Naive B cell (primary cell): ENCODE results near the gene RNF41. TPM values are rescaled to one million over a fixed set of nuclear protein-coding genes. Genes with fewer than 3 reads are reported as not detected.
"Not testable (repeated sequence)": the region's sequence is repeated elsewhere in the genome, so short reads cannot be mapped to it uniquely, and the experiment has no call there.

Experiments
- ATAC-seq, 2 donors: fragments of 150-1000 bp; cut with Tn5 transposase; 2 replicates each; pipeline ENCODE4 v1.10.0; 2021; ENCODE audit warnings: low read depth in 2 of 2, mild to moderate bottlenecking in 2 of 2, moderate library complexity in 2 of 2
- DNase-seq: peaks from one replicate; pipeline ENCODE4 v3.0.0; 2022
- H3K27ac Mint-ChIP-seq, 6 donors: one replicate each; pipeline ENCODE4 v1.8.0; 2020 to 2022; ENCODE audit warnings: mild to moderate bottlenecking in 6 of 6, mixed read lengths in 6 of 6, moderate library complexity in 5 of 6, inconsistent platforms in 2 of 6
- H3K27me3 Mint-ChIP-seq, 3 donors: one replicate each; pipeline ENCODE4 v1.8.0; 2021 to 2022; ENCODE audit warnings: mixed read lengths in 3 of 3, mild to moderate bottlenecking in 1 of 3
- H3K36me3 Mint-ChIP-seq, 2 donors: one replicate each; pipeline ENCODE4 v1.8.0; 2020 to 2022; ENCODE audit warnings: mixed read lengths in 2 of 2, inconsistent platforms in 1 of 2, mild to moderate bottlenecking in 1 of 2
- H3K4me1 Mint-ChIP-seq, 3 donors: one replicate each; pipeline ENCODE4 v1.8.0; 2020 to 2022; ENCODE audit warnings: mixed read lengths in 3 of 3, inconsistent platforms in 1 of 3, mild to moderate bottlenecking in 1 of 3, moderate library complexity in 1 of 3
- H3K4me3 Mint-ChIP-seq, 8 donors: one replicate each; pipeline ENCODE4 v1.8.0; 2020 to 2022; ENCODE audit warnings: mild to moderate bottlenecking in 8 of 8, mixed read lengths in 8 of 8, moderate library complexity in 8 of 8, inconsistent platforms in 2 of 8
- H3K9me3 Mint-ChIP-seq, 7 donors: one replicate each; pipeline ENCODE4 v1.8.0; 2020 to 2022; ENCODE audit warnings: mixed read lengths in 7 of 7, mild to moderate bottlenecking in 5 of 7, inconsistent platforms in 2 of 7, moderate library complexity in 1 of 7
- polyA plus RNA-seq, 6 donors: library from polyadenylated mRNA; unstranded; fragments of 300-500 nt; fragmentation: Illumina TruSeq; gene quantifications; one replicate each; pipeline ENCODE4 v1.2.3, GENCODE V29; 2021; ENCODE audit warnings: low read depth in 6 of 6

RNF41 gene
- polyA plus RNA-seq, 6 donors from 2014 or later, result 95.2 to 136 (median 109) TPM

DNA sequence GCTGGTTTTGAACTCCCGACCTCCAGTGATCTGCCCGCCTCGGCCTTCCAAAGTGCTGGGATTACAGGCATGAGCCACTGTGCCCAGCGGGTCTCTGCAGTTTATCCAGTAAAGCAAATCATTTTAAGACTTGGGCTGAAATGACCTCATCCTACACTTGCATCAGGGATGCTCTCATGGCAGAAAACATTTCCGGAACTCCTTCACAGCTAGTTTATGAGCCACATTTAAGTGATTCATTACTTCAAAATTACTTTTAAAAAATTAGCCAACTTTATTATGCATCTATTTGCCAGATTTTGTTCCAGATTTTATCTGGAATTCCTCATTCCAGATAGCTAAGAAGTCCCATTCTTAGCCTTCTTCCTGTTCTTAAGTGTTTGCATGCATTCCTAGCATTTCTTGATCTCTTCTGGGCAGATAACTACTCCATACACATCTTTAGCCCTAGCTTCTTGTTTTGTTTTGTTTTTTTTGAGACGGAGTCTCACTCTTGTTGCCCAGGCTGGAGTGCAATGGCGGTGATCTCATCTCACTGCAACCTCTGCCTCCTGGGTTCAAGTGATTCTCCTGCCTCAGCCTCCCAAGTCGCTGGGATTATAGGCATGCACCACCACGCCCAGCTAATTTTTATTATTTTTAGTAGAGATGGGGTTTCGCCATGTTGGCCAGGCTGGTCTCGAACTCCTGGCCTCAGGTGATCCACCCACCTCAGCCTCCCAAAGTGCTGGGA lies 24.7 kb downstream of the RNF41 start:
- H3K27me3 Mint-ChIP-seq, H3K36me3 Mint-ChIP-seq, ATAC-seq, DNase-seq, H3K9me3 Mint-ChIP-seq, H3K4me3 Mint-ChIP-seq: not testable (repeated sequence)
- Mint-ChIP-seq H3K27ac (peak overlapping the region in 1 of 6 donors; percentile 47), H3K4me1 (peaks cover 10 to 24% (median 19%) of the 10 kb centered on the region in 3 donors)

DNA sequence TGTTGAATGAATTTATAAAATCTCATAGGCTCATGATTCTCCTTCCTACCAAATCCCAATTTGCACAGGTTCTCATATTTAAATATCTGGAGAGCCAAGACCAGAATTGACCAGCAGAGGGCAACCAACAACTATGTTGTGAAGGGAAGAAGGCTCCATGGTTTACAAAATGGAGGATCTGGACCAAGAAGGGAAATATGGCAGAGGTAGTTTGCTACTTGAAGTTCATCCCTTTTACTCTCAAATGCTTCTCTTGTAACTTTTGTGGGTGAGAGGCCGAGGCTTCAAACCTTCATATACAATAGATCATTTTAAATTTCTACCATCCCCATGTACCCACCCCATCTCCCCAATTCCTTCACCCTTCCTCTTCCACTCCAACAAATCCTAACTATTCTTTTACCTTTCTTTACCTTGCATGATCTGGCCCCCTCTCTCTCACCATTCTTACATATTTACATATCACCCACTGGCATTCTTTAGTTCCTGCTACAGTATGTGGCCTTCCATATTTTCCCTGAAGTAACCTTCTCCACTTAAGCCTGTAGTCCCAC lies 28.6 kb downstream of the RNF41 start:
- peak; percentile 74 for DNase-seq
- no peaks in the 10 kb centered on the region for H3K36me3 Mint-ChIP-seq
- peaks cover 29 to 40% (median 35%) of the 10 kb centered on the region in 3 donors for H3K4me1 Mint-ChIP-seq
- no peaks in the 10 kb centered on the region for H3K27me3 Mint-ChIP-seq
- peak in 1 of 2 donors; percentile 20 for ATAC-seq
- peak overlapping the region in 3 of 8 donors; percentile 9 to 73 (median 13) for H3K4me3 Mint-ChIP-seq
- H3K9me3 Mint-ChIP-seq, result no peaks in the 10 kb centered on the region
- peak overlapping the region in 5 of 6 donors; percentile 22 to 94 (median 76) for H3K27ac Mint-ChIP-seq

DNA sequence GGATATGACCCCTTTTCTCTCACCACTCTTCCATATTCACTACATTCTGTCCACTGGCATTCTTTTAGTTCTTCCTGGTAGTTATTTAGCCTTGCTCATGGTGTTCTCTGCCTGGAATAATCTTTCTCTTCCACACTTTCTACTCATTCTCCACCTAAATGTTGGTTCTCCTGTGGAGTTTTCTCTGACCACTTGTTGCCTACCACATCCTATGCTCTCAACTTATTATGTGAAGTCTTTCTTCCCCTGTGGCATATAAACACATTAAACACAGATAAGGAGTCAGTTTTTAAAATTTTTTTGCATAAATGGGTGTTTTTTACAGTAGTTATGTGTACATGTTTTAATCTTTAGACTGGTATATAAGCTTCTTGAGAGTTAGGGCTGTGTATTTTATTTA lies 29.1 kb downstream of the RNF41 start:
- ATAC-seq, result no peak
- peak overlapping the region in 2 of 6 donors; percentile 17 to 87 for H3K27ac Mint-ChIP-seq
- peak overlapping the region in 2 of 8 donors; percentile 13 to 73 for H3K4me3 Mint-ChIP-seq

DNA sequence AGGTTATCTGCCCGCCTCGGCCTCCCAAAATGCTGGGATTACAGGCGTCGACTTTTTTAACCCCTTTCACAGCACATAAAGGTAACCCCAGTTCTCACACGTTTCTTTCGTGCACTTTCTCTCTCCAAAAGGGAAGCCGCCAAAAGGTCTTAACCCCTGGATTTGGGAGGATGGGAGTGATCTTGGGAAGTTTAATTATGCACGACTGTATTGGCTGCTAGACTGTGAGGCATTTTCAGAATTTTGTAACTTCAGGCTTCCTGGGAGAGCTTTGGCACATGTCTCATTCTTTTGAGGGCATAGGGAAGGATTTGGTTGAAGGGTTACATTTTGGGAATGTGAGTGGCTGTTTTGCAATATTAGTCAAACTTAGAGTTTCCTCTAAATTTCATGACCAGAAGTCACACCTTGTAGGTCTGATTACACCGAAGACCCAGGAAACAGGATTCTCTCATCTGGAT lies 31.0 kb downstream of the RNF41 start:
- DNase-seq, result no peak
- H3K4me1 Mint-ChIP-seq, result peaks cover 44 to 48% (median 46%) of the 10 kb centered on the region in 3 donors
- no peak for ATAC-seq
- no peaks in the 10 kb centered on the region for H3K9me3 Mint-ChIP-seq
- H3K4me3 Mint-ChIP-seq, result peak overlapping the region; percentile 88 to 99 (median 95)
- no peaks in the 10 kb centered on the region for H3K27me3 Mint-ChIP-seq
- peak overlapping the region; percentile 12 to 100 (median 98) for H3K27ac Mint-ChIP-seq
- H3K36me3 Mint-ChIP-seq, result no peaks in the 10 kb centered on the region

More for the DNA sequence above, 29.1 kb downstream of the RNF41 start:
- no peaks in the 10 kb centered on the region for H3K9me3 Mint-ChIP-seq
- H3K4me1 Mint-ChIP-seq, result peaks cover 35 to 42% (median 40%) of the 10 kb centered on the region in 3 donors
- H3K36me3 Mint-ChIP-seq, result no peaks in the 10 kb centered on the region
- DNase-seq, result no peak
- no peaks in the 10 kb centered on the region for H3K27me3 Mint-ChIP-seq

DNA sequence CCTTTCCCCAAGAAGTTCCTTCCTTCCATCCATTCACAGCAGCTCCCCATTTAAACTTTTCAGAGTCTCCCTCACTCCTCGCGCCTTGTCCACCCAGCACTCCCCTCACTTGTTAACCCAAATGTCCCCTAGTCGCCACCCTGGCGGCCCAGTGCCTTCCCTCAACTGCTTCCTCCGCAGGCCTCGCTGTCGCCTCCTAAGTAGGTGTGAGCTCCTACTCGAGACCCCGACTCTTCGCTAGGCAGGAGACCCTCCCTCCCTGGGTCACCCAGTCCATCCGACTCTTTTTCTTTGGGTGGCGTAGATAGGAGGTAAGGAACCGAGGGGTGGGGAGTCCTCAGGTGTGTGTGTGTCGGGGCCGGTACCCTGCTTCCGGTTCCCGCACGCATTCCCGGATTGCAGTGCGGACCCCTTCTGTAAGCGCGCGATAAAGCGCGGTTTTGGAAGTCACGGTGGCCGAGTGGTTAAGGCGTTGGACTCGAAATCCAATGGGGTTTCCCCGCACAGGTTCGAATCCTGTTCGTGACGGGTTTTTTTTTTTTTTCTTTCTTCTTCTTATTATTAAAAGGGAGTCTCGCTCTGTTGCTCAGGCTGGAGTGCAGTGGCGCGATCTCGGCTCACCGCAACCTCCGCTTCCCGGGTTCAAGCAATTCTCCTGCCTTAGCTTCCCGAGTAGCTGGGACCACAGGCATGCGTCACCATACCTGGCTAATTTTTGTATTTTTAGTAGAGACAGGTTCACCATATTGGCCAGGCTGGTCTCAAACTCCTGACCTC lies 31.6 kb downstream of the RNF41 start:
- Mint-ChIP-seq H3K27me3 (no peaks in the 10 kb centered on the region), H3K36me3 (no peaks in the 10 kb centered on the region), H3K4me1 (peaks cover 44 to 48% (median 46%) of the 10 kb centered on the region in 3 donors), H3K27ac (peak overlapping the region; percentile 96 to 100 (median 98)), H3K9me3 (no peaks in the 10 kb centered on the region), H3K4me3 (peak overlapping the region; percentile 88 to 99 (median 95))
- DNase-seq (peak; percentile 62), ATAC-seq (peak; percentile 37 to 38)

DNA sequence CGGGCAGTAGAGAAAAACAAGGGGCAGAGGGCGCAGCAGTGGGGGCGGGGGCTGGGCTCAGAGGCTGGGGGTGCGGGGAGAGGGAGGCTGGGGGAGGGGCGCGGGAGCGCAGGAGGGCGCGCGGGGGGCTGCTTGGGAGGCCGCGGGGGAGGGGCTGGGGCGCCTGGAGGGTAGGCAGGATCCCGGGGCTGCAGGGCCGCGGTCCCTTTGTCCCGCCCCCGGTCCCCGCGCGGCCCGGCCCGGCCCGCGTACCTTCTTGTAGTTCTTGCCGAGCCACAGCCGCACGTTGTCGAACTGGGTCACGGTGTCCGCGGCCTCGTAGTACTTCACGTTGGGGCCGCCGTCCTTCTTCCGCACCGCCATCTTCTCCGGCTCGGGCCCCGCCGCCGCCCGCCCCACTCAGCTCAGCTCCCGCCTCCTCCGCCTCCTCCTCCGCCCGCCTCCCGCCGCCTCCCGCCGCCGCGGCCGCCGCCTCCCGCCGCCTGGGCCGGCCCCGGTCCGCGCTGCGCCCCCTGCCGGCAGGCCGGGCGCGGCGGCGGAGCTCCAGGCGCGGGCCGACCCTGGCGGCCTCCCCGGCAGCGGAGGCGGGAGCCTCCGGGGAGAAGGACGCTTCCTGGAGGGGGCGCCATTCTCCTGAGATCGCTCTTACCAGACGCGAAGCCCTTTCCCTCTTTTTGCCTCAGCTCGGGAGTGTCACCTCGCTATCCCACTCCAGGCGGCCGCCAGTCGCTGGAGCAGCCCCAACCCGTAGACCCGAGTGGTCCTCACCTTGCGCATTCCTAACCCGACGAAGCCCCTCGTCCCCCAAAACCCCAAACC lies 32.4 kb downstream of the RNF41 start, which contains the start of gene SMARCC2:
TSS of gene SMARCC2 (minus strand) at position 385 of the 819 bp plus-strand sequence. CDS start at position 363, 22 bp downstream.
- no peaks in the 10 kb centered on the region for H3K27me3 Mint-ChIP-seq
- ATAC-seq, result peak; percentile 83 to 86
- peaks cover 43 to 48% (median 44%) of the 10 kb centered on the region in 3 donors for H3K4me1 Mint-ChIP-seq
- no peaks in the 10 kb centered on the region for H3K36me3 Mint-ChIP-seq
- H3K9me3 Mint-ChIP-seq, result no peaks in the 10 kb centered on the region
- H3K4me3 Mint-ChIP-seq, result peak within 1 kb of the TSS; percentile 88 to 99 (median 95)
- H3K27ac Mint-ChIP-seq, result peak within 1 kb of the TSS; percentile 96 to 100 (median 98)
- peak; percentile 84 for DNase-seq

DNA sequence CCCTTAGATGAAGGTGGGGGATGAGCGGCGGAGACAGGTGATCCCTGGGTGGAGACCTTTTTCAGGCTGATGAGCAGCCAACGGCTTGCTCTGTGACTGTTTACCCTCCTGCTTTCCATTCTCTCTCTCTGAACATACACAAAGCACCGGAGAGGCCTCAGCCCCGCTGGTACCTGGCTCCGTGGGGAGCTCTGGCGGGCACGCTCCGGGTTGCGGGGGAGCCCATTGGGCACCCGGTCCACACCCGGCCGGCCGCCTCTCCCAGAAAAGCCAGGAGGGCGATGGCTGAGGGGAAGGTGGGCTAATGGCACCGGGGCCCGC lies 33.0 kb downstream of the RNF41 start:
- peak overlapping the region in 5 of 6 donors; percentile 58 to 100 (median 92) for H3K27ac Mint-ChIP-seq
- DNase-seq, result peak; percentile 23
- ATAC-seq, result no peak
- H3K9me3 Mint-ChIP-seq, result no peaks in the 10 kb centered on the region
- H3K4me1 Mint-ChIP-seq, result peaks cover 40 to 48% (median 44%) of the 10 kb centered on the region in 3 donors
- H3K27me3 Mint-ChIP-seq, result no peaks in the 10 kb centered on the region
- no peaks in the 10 kb centered on the region for H3K36me3 Mint-ChIP-seq
- peak overlapping the region; percentile 84 to 96 (median 92) for H3K4me3 Mint-ChIP-seq

DNA sequence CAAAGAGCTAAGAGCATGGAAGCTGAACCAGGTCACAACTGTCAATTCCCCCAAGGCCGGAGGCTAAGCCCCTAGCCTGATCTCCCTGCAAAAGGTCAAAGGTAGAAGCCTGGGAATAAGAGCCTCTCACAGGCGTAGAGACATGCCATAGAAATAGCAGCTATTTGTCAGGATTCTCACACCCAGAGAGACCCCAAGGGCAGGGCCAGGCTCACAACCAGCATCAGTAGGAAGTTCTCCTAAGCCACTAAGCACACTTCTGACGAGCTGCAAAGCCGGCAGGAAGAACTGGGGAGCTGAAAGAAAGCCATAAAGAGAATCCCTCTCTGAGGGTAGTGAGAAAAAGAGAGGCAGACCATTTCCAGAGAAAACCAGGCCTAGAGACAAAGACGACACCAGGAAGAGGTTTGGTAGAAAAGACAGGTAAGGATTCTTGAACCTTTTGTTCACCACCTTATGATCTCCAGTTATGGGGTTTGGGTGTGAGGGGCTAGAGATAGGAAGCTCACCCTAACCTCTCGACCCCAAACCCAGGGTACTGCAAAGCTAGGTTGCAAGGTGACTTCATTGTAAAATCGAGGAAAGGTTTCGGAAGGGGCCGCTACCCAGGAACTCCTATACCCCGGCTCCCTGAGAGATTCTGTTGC lies 33.5 kb downstream of the RNF41 start:
- H3K36me3 Mint-ChIP-seq, result no peaks in the 10 kb centered on the region
- no peak for ATAC-seq

DNA sequence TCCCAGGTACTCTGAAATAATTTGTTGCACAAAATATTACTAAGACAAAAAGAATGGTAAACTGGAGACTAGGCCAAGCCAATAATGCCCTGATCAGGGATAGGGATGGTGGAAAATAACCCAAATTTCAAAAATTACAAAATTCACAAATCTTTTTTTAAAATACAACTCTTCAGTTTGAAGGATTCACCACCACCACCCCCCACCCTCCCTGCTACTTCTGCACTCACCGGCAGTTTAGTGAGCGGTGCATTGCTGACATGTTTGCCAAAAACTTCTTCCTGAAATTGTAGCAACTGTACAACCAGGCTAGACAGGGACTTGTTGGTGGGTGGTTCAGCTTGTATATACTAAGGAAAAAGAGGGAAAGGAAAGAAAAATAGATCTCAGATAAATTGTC lies 34.8 kb downstream of the RNF41 start:
- peaks cover 0 to under 1% of the 10 kb centered on the region in 2 donors for H3K36me3 Mint-ChIP-seq

More for the DNA sequence above, 33.5 kb downstream of the RNF41 start:
- H3K9me3 Mint-ChIP-seq, result no peaks in the 10 kb centered on the region
- H3K4me1 Mint-ChIP-seq, result peaks cover 38 to 47% (median 41%) of the 10 kb centered on the region in 3 donors
- no peaks in the 10 kb centered on the region for H3K27me3 Mint-ChIP-seq
- H3K27ac Mint-ChIP-seq, result peak overlapping the region; percentile 58 to 100 (median 88)
- no peak for DNase-seq
- H3K4me3 Mint-ChIP-seq, result peak overlapping the region; percentile 84 to 96 (median 92)

DNA sequence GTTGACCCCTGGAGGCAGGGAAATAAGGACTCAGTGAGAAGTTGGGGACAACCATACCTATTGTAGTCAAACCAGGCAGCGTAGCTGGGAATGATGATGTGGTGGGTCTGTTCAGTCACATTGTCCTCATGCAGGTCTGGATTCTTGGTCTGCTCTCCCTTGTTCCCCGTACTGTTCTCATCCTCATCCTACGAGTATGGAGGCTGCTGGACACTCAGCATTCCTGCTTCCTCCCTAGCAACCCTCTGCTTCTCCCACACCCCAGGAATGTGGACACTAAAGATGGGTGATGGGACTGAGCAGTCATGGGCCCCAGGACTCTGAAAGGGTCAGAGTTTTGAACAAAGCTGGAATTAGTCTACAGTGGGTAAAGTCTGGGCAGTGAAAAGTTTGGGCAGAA lies 43.4 kb downstream of the RNF41 start:
- peak overlapping the region in 3 of 6 donors; percentile 37 to 81 (median 60) for H3K27ac Mint-ChIP-seq
- H3K36me3 Mint-ChIP-seq, result peaks cover 19 to 20% of the 10 kb centered on the region in 2 donors

More for the DNA sequence above, 34.8 kb downstream of the RNF41 start:
- Mint-ChIP-seq H3K4me1 (peaks cover 30 to 39% (median 32%) of the 10 kb centered on the region in 3 donors), H3K9me3 (no peaks in the 10 kb centered on the region), H3K27me3 (no peaks in the 10 kb centered on the region), H3K4me3 (peak overlapping the region in 3 of 8 donors; percentile 7 to 88 (median 35)), H3K27ac (peak overlapping the region in 3 of 6 donors; percentile 32 to 100 (median 88))
- no peak for ATAC-seq
- DNase-seq, result no peak

DNA sequence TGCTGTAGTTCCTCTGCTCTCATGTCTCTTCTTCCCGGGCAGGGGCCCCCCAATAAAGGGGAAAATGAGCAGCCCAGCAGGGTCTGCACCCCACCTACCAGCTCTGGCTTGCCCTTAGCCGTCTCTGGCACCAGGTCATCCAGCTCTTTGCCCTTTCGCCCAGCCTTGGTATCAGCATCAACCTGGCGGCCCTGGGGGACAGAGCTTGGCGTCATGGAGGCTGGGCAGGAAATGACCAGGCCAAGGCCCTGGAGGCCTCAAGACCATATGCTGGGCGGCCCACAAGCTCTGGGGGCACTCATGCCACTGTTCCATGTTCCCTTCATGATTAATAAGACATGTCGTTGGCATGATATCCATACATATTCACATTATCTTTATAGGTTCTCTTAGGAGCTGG lies 48.9 kb downstream of the RNF41 start:
- H3K27ac Mint-ChIP-seq, result peak overlapping the region in 1 of 6 donors; percentile 38
- ATAC-seq, result no peak
- DNase-seq, result no peak
- no peak overlapping the region for H3K4me3 Mint-ChIP-seq
- no peaks in the 10 kb centered on the region for H3K27me3 Mint-ChIP-seq
- H3K4me1 Mint-ChIP-seq, result peaks cover 0 to 7% (median 0%) of the 10 kb centered on the region in 3 donors
- H3K36me3 Mint-ChIP-seq, result peaks cover 7 to 27% of the 10 kb centered on the region in 2 donors
- no peaks in the 10 kb centered on the region for H3K9me3 Mint-ChIP-seq

More for the DNA sequence above, 43.4 kb downstream of the RNF41 start:
- no peak for DNase-seq
- no peak for ATAC-seq
- Mint-ChIP-seq H3K4me1 (peaks cover 0 to 10% (median 0%) of the 10 kb centered on the region in 3 donors), H3K9me3 (no peaks in the 10 kb centered on the region), H3K4me3 (no peak overlapping the region), H3K27me3 (no peaks in the 10 kb centered on the region)

DNA sequence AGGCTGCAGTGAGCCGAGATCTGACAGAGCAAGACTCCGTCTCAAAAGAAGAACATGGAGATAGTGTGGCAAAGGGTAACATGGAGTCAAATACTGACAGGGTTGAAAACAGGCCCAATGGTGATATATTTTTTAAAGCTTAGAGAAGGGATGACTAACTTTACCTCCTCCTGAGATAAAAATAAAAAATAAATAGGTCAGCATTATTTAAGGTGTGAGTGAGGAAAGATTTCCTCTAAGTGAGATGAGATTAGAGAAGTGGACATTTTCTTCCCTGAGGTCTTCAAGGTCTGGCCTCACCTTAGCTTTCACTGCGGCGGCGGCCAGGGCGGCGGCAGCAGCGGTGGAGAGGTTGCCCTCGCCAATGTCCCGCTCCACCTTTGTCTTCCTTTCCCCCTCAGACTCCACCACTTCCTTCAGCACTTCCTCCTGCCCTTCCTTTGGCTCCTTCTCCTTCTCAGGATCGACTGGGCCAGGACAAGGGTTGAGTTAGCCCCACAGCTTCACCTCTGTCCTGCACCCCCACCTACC lies 52.4 kb downstream of the RNF41 start:
- ATAC-seq (no peak), DNase-seq (no peak)
- Mint-ChIP-seq H3K4me1 (peaks cover 0 to 1% (median 0%) of the 10 kb centered on the region in 3 donors), H3K9me3 (no peaks in the 10 kb centered on the region), H3K27me3 (no peaks in the 10 kb centered on the region), H3K36me3 (peaks cover 11 to 29% of the 10 kb centered on the region in 2 donors), H3K4me3 (no peak overlapping the region), H3K27ac (peak overlapping the region in 3 of 6 donors; percentile 42 to 84 (median 81))
